Osteoblast (primary cell): ENCODE measurements around the gene ADGRA1. TPM values are rescaled to one million over a fixed set of nuclear protein-coding genes. Genes with fewer than 3 reads are reported as not detected.

Source experiments
- DNase-seq: peaks from one replicate; pipeline ENCODE4 v3.0.0; 2011; ENCODE audit warnings: low spot score, mixed read lengths; ENCODE audit not compliant: insufficient read length; ENCODE audit errors: missing footprints
- H2AFZ ChIP-seq: 2 replicates; pipeline ENCODE4 v1.6.0; 2011; ENCODE audit warnings: mild to moderate bottlenecking, low read length
- H3K27ac ChIP-seq: 2 replicates; pipeline ENCODE4 v1.5.1; 2011; ENCODE audit warnings: mild to moderate bottlenecking, low read depth, low read length, moderate library complexity
- H3K27me3 ChIP-seq: 2 replicates; pipeline ENCODE4 v1.6.0; 2012; ENCODE audit warnings: mild to moderate bottlenecking, control low read depth, inconsistent platforms, low read length, moderate library complexity; ENCODE audit not compliant: insufficient read depth
- H3K36me3 ChIP-seq: 2 replicates; pipeline ENCODE4 v1.5.1; 2011; ENCODE audit warnings: mild to moderate bottlenecking, low read length, control low read depth, moderate library complexity; ENCODE audit not compliant: insufficient read depth
- H3K4me1 ChIP-seq: 2 replicates; pipeline ENCODE4 v1.5.1; 2011; ENCODE audit warnings: mild to moderate bottlenecking, low read length, control low read depth, moderate library complexity; ENCODE audit not compliant: insufficient read depth
- H3K4me2 ChIP-seq: 2 replicates; pipeline ENCODE4 v1.6.0; 2011; ENCODE audit warnings: mild to moderate bottlenecking, low read length; ENCODE audit not compliant: insufficient read depth
- H3K4me3 ChIP-seq: fragments of 200-600 bp; sonication (generic); 3 replicates; pipeline ENCODE4 v1.5.1; 2012; ENCODE audit warnings: mild to moderate bottlenecking, low read length, inconsistent platforms; ENCODE audit not compliant: insufficient read depth
- H3K79me2 ChIP-seq: 2 replicates; pipeline ENCODE4 v1.6.0; 2012; ENCODE audit warnings: mild to moderate bottlenecking, low read length, control low read depth, inconsistent platforms; ENCODE audit not compliant: insufficient read depth
- H3K9me3 ChIP-seq: 2 replicates; pipeline ENCODE4 v1.5.1; 2011; ENCODE audit warnings: low read depth, low read length, control low read depth
- H4K20me1 ChIP-seq: 2 replicates; pipeline ENCODE4 v1.6.0; 2012; ENCODE audit warnings: mild to moderate bottlenecking, low read length, control low read depth; ENCODE audit not compliant: insufficient read depth
- total RNA-seq: library from RNA; depleted of rRNA; stranded (reverse); fragments of >200 nt; gene quantifications from 2 replicates; pipeline ENCODE4 v1.2.3, GENCODE V29; 2012
- TF ChIP-seq, protein P1 (sequence below): IDR thresholded peaks from 2 replicates; pipeline ENCODE4 v1.5.1; 2011; ENCODE audit warnings: mild to moderate bottlenecking, low read depth, low read length, moderate library complexity; ENCODE audit errors: extremely low read depth

The ADGRA1 gene
- total RNA-seq, 1 donor, result not detected

DNA sequence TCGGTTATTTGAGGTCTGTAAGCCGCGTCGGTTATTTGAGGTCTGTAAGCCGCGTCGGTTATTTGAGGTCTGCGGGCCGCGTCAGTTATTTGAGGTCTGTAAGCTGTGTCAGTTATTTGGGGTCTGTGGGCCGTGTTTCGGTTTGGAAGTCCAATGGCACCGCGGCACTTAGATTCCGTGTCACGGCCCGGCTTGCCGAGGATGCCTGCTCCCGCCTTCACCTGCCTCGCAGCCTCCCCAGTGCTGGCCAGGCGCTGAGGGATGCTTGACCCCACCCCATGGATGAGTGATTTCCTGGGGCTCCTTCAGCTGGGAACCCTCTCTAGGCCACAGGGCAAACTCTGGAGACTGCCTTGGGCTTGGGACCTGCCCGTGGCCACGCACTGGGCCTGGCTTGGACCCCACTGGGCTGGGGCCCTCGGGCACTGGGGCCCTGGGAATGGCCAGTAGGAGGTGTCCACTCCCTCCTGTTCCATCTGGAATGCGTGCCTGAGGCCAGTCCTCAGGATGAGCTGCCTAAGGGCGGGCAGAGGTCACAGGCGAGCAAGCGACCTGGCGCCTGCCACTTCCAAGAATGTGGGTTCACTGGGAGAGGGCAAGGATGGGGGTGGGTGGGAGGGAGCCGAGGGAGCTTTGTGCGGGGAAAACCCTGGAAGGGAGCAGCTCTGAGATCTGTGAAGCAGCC, 25.6 kb downstream of the ADGRA1 start:
- no peaks in the 10 kb centered on the region for H3K79me2 ChIP-seq
- H3K4me1 ChIP-seq, result no peaks in the 10 kb centered on the region
- H3K9me3 ChIP-seq, result no peaks in the 10 kb centered on the region
- no peak overlapping the region for H2AFZ ChIP-seq
- H3K27ac ChIP-seq, result no peak overlapping the region
- no peak for DNase-seq
- no peaks in the 10 kb centered on the region for H4K20me1 ChIP-seq
- no peaks in the 10 kb centered on the region for H3K27me3 ChIP-seq
- TF ChIP-seq, protein P1, sequence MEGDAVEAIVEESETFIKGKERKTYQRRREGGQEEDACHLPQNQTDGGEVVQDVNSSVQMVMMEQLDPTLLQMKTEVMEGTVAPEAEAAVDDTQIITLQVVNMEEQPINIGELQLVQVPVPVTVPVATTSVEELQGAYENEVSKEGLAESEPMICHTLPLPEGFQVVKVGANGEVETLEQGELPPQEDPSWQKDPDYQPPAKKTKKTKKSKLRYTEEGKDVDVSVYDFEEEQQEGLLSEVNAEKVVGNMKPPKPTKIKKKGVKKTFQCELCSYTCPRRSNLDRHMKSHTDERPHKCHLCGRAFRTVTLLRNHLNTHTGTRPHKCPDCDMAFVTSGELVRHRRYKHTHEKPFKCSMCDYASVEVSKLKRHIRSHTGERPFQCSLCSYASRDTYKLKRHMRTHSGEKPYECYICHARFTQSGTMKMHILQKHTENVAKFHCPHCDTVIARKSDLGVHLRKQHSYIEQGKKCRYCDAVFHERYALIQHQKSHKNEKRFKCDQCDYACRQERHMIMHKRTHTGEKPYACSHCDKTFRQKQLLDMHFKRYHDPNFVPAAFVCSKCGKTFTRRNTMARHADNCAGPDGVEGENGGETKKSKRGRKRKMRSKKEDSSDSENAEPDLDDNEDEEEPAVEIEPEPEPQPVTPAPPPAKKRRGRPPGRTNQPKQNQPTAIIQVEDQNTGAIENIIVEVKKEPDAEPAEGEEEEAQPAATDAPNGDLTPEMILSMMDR, result no peak
- H3K36me3 ChIP-seq, result no peaks in the 10 kb centered on the region
- H3K4me2 ChIP-seq, result no peak overlapping the region
- H3K4me3 ChIP-seq, result no peak overlapping the region

DNA sequence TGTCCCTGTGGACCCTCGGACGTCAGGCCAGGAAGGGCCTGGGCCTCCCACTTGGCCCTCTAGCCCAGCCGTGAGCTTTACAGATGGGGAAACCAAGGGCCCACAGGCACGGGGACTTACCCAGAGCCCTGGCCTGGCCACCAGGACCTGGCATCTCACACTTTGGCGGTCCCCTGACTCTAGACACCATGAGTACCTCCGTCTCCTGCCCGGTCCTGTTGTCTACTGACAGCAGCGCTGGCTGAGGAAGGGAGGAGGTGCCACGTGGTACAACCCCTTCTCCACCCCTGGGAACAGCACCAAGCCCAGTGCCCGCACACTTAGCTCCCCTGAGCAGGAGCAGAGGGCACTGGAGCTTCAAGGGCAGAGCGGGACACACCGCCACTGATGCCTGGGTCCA, 26.1 kb downstream of the ADGRA1 start:
- Histone ChIP-seq H3K4me3 (no peak overlapping the region), H3K27me3 (no peaks in the 10 kb centered on the region), H2AFZ (no peak overlapping the region), H3K36me3 (no peaks in the 10 kb centered on the region), H3K4me2 (no peak overlapping the region), H3K9me3 (no peaks in the 10 kb centered on the region), H3K4me1 (no peaks in the 10 kb centered on the region), H3K79me2 (no peaks in the 10 kb centered on the region), H4K20me1 (no peaks in the 10 kb centered on the region), H3K27ac (no peak overlapping the region)
- no peak for DNase-seq
- TF ChIP-seq, protein P1, result no peak

DNA sequence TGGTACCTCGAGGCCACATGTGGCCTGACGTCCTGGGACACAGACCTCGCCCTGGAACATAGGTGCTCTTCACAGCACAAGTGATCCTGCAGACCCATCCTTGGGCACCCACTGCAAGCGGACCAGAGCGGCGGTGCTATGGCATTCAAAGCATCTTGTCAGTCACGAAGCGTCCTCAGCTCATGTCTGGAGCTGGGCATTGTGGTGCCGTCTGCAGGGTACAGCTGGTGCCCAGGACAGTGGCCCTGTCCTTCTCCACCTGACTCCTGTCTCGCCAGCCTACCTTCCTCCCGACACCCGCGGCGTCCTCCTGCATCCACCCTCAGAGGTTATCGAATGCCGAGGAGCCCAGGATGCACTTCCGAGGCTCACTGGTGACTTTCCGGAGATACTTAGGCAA, 26.5 kb downstream of the ADGRA1 start:
- no peaks in the 10 kb centered on the region for H3K79me2 ChIP-seq
- H3K4me3 ChIP-seq, result no peak overlapping the region
- TF ChIP-seq, protein P1, result no peak
- no peaks in the 10 kb centered on the region for H3K36me3 ChIP-seq
- H3K27ac ChIP-seq, result no peak overlapping the region
- H3K4me1 ChIP-seq, result no peaks in the 10 kb centered on the region
- H2AFZ ChIP-seq, result no peak overlapping the region
- no peak for DNase-seq
- no peak overlapping the region for H3K4me2 ChIP-seq
- H3K9me3 ChIP-seq, result no peaks in the 10 kb centered on the region
- no peaks in the 10 kb centered on the region for H3K27me3 ChIP-seq
- H4K20me1 ChIP-seq, result no peaks in the 10 kb centered on the region

DNA sequence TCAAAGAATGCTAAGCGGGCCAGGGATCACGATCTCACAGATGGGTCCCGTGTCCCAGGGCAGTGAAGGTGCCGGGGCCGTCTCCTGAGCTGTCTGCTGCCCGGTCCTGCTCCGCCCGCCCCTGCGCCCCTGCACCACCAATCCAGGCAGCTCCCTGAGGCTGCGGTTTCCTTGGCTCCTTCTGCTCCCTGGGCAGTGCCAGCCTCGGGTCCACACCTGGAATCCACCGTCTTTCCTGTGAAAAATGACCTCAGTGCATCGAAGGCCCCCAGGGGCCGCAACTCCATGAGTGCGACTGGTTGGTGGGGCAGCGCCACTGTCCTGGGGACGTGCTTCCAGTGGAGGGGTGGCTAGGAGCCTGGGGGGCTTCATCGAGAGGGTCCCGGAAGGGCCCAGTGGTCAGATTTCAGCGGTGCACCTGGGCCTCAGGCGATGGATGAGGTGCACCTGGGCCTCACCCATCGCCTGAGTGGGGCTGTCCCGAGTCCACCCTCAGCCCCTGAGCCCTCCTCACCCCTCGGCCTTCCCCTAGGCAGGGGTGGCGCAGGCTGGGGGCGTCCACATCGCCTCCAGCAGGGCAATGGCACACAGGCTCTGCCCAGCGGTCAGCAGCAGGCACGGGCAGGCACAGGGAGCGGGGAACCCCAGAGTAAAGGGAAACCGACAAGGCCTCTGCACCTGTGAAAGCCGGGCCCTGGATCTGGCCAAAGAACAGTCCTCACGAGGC, 27.2 kb downstream of the ADGRA1 start:
- no peak for DNase-seq
- Histone ChIP-seq H4K20me1 (no peaks in the 10 kb centered on the region), H3K27ac (no peak overlapping the region), H2AFZ (no peak overlapping the region), H3K79me2 (no peaks in the 10 kb centered on the region), H3K9me3 (no peaks in the 10 kb centered on the region), H3K36me3 (no peaks in the 10 kb centered on the region), H3K27me3 (no peaks in the 10 kb centered on the region), H3K4me2 (no peak overlapping the region), H3K4me3 (no peak overlapping the region), H3K4me1 (no peaks in the 10 kb centered on the region)
- TF ChIP-seq, protein P1, result no peak
